ENCODE measurements around the gene TBX18.

TBX18 gene

GRCh38 chr6:84756877-84757276 is 7.5 kb downstream of the TBX18 start:
- no peak overlapping the region for H3K27ac ChIP-seq

GRCh38 chr6:84756466-84756865 is 7.9 kb downstream of the TBX18 start:
- no peak for TF ChIP-seq CTCF (IDR thresholded peaks at IDR 0.05)

More at GRCh38 chr6:84756877-84757276, 7.5 kb downstream of the TBX18 start:
- no peaks in the 10 kb centered on the region for H3K79me2 ChIP-seq
- H3K9me3 ChIP-seq (ENCODE audit: control insufficient read depth, low read length): no peaks in the 10 kb centered on the region
- H3K4me3 ChIP-seq (ENCODE audit: low read depth, low read length): no peak overlapping the region
- no peaks in the 10 kb centered on the region for H3K27me3 ChIP-seq (ENCODE audit: control insufficient read depth, insufficient read depth, low read length)
- H3K4me1 ChIP-seq: no peaks in the 10 kb centered on the region
- no peak overlapping the region for H3K4me2 ChIP-seq (ENCODE audit: low read length)
- no peak for TF ChIP-seq CTCF (IDR thresholded peaks at IDR 0.05)
- H3K9ac ChIP-seq: no peak overlapping the region
- H2AFZ ChIP-seq: no peak overlapping the region
- H3K36me3 ChIP-seq (ENCODE audit: control insufficient read depth, insufficient read depth, low read length): no peaks in the 10 kb centered on the region

GRCh38 chr6:84753173-84753572 is 11.2 kb downstream of the TBX18 start:
- H3K27ac ChIP-seq: no peak overlapping the region
- TF ChIP-seq CTCF (IDR thresholded peaks at IDR 0.05): no peak
- H3K27me3 ChIP-seq (ENCODE audit: control insufficient read depth, insufficient read depth, low read length): no peaks in the 10 kb centered on the region
- H3K36me3 ChIP-seq (ENCODE audit: control insufficient read depth, insufficient read depth, low read length): no peaks in the 10 kb centered on the region
- H3K9ac ChIP-seq: no peak overlapping the region
- no peak overlapping the region for H3K4me3 ChIP-seq (ENCODE audit: low read depth, low read length)
- H3K79me2 ChIP-seq: no peaks in the 10 kb centered on the region
- no peak overlapping the region for H2AFZ ChIP-seq
- no peaks in the 10 kb centered on the region for H3K9me3 ChIP-seq (ENCODE audit: control insufficient read depth, low read length)
- no peak overlapping the region for H3K4me2 ChIP-seq (ENCODE audit: low read length)
- H3K4me1 ChIP-seq: no peaks in the 10 kb centered on the region

More at GRCh38 chr6:84756466-84756865, 7.9 kb downstream of the TBX18 start:
- Histone ChIP-seq H3K4me1 (no peaks in the 10 kb centered on the region), H3K27ac (no peak overlapping the region), H2AFZ (no peak overlapping the region), H3K9ac (no peak overlapping the region), H3K79me2 (no peaks in the 10 kb centered on the region), H3K4me3 (ENCODE audit: low read depth, low read length) (no peak overlapping the region), H3K4me2 (ENCODE audit: low read length) (no peak overlapping the region), H3K36me3 (ENCODE audit: control insufficient read depth, insufficient read depth, low read length) (no peaks in the 10 kb centered on the region), H3K27me3 (ENCODE audit: control insufficient read depth, insufficient read depth, low read length) (no peaks in the 10 kb centered on the region), H3K9me3 (ENCODE audit: control insufficient read depth, low read length) (no peaks in the 10 kb centered on the region)

- no peak overlapping the region for H3K4me2 ChIP-seq (ENCODE audit: low read length)
- H3K9ac ChIP-seq: no peak overlapping the region
- no peaks in the 10 kb centered on the region for H3K4me1 ChIP-seq
- H3K36me3 ChIP-seq (ENCODE audit: control insufficient read depth, insufficient read depth, low read length): no peaks in the 10 kb centered on the region
- no peaks in the 10 kb centered on the region for H3K9me3 ChIP-seq (ENCODE audit: control insufficient read depth, low read length)
- no peaks in the 10 kb centered on the region for H3K79me2 ChIP-seq
- H3K4me3 ChIP-seq (ENCODE audit: low read depth, low read length): no peak overlapping the region
- no peaks in the 10 kb centered on the region for H3K27me3 ChIP-seq (ENCODE audit: control insufficient read depth, insufficient read depth, low read length)
- no peak for TF ChIP-seq CTCF (IDR thresholded peaks at IDR 0.05)
- H2AFZ ChIP-seq: no peak overlapping the region
- no peak overlapping the region for H3K27ac ChIP-seq
Measured at GRCh38 chr6:84752118-84752850, 12.1 kb downstream of the TBX18 start.

GRCh38 chr6:84749181-84749580 is 15.2 kb downstream of the TBX18 start:
- no peak overlapping the region for H3K9ac ChIP-seq
- H3K4me3 ChIP-seq (ENCODE audit: low read depth, low read length): no peak overlapping the region

More at GRCh38 chr6:84749181-84749580, 15.2 kb downstream of the TBX18 start:
- H3K36me3 ChIP-seq (ENCODE audit: control insufficient read depth, insufficient read depth, low read length): no peaks in the 10 kb centered on the region
- H3K9me3 ChIP-seq (ENCODE audit: control insufficient read depth, low read length): no peaks in the 10 kb centered on the region
- H3K27me3 ChIP-seq (ENCODE audit: control insufficient read depth, insufficient read depth, low read length): no peaks in the 10 kb centered on the region
- H2AFZ ChIP-seq: no peak overlapping the region
- TF ChIP-seq CTCF (IDR thresholded peaks at IDR 0.05): no peak
- no peak overlapping the region for H3K4me2 ChIP-seq (ENCODE audit: low read length)
- H3K79me2 ChIP-seq: no peaks in the 10 kb centered on the region
- H3K27ac ChIP-seq: no peak overlapping the region
- H3K4me1 ChIP-seq: no peaks in the 10 kb centered on the region
